Esophagus muscularis mucosa (tissue), 3 donors: Measurements from ENCODE around the gene AHNAK2.

Source experiments
- CTCF ChIP-seq, 3 experiments: fragments of 200-600 bp in 2 of 3; fragments of 450-650 bp in 1 of 3; sonication (generic) in 2 of 3; IDR thresholded peaks; one replicate each; pipeline ENCODE4 v1.5.1; 2017 to 2019; ENCODE audit warnings: antibody characterized with exemption in 3 of 3, mild to moderate bottlenecking in 2 of 3, moderate library complexity in 1 of 3
- POLR2A ChIP-seq: fragments of 450-650 bp; IDR thresholded peaks from one replicate; pipeline ENCODE4 v1.6.1; 2017; ENCODE audit warnings: antibody characterized with exemption, moderate library complexity, mild to moderate bottlenecking, low read depth
- POLR2AphosphoS5 ChIP-seq, 2 donors: sonication (generic); formaldehyde crosslinking; IDR thresholded peaks; one replicate each; pipeline ENCODE4 v1.6.1; 2017; ENCODE audit warnings: antibody characterized with exemption in 2 of 2

GRCh38 chr14:104891121-104891551 lies 87.0 kb downstream of the AHNAK2 start:
- TF ChIP-seq POLR2AphosphoS5 (IDR thresholded peaks at IDR 0.05): no peak
- TF ChIP-seq POLR2A: no peak
- TF ChIP-seq CTCF (IDR thresholded peaks at IDR 0.05): no peak
